GM10266 (cell line): ENCODE data around the gene RND2.
"Not testable (repeated sequence)": the region's sequence is repeated elsewhere in the genome, so short reads cannot be mapped to it uniquely, and the experiment has no call there.

Source experiments
- DNase-seq: peaks from one replicate; pipeline ENCODE4 v3.0.0; 2012; ENCODE audit errors: extremely low spot score
- CTCF ChIP-seq: IDR thresholded peaks from 2 replicates; pipeline ENCODE4 v1.5.1; 2012; ENCODE audit warnings: mild to moderate bottlenecking, low read depth; ENCODE audit not compliant: control insufficient read depth, insufficient read depth; ENCODE audit errors: missing control alignments

Gene RND2, protein sequence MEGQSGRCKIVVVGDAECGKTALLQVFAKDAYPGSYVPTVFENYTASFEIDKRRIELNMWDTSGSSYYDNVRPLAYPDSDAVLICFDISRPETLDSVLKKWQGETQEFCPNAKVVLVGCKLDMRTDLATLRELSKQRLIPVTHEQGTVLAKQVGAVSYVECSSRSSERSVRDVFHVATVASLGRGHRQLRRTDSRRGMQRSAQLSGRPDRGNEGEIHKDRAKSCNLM

DNA sequence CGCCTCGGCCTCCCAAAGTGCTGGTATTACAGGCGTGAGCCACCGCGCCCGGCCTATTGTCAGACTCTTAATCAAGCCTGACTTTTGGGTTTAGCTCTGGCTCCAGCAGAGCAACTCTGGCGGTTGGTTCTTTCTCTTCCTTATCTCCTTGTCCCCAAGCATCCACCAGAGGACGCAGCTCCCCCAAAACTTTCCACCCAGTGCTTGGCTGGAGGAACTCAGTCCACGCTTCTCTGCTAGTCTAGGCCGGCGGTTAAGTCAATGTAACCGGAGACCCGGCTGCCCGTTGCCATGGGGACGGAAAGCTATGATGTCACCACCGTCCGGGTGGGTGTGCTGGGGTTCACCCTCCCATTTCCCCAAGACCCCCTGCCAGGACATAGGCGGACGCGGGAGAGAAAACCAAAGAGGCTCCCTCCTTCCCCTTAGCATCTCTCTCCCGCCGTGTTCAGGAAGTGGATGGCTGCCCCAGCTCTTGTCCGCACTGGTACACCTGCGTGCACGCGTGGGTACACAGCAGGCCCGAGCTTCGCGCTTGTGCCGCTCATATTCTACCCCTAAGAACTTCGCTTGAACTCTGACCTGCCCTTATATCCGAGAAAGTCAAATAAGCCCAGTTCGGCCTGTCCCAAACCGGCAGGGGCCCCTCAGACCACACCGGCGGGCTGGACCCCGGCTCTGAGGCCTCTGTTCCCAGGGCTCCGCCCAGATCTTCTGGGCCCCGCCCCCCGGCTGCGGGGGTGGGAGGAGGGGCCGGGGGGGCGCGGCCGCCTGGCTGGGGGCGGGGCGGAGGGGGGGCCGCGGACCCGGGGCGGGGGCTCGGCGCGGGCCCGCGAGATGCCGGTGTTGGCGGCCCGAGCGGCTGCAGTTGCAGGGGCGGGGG is at the start of gene RND2:
Gene RND2, plus strand, starts transcription at position 825 of the 883 bp plus-strand sequence. CDS start 117 bp downstream, outside the sequence.
- peak; percentile 73 for TF ChIP-seq CTCF
- DNase-seq = peak; percentile 97

DNA sequence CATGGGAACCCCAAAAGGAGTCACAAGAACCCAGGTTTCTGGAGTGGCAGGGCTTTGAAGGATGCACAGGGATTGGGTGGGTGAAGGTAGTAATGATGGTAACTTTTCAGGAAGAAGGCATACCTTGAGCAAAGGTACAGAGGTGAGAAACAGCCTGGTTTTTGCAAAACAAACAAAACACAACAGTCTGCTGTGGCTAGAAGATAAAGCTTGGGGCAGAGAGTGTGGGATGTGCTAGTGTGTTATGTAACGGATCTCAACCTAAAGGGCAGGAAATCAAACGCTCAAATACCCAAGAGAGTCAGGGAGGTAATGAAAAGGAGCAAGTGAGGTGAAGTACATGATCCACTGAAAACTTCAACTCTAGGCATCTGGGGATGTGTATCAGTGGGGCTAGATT is 49.8 kb upstream of the RND2 start:
- TF ChIP-seq CTCF = no peak
- DNase-seq = peak; percentile 21

GRCh38 chr17:42975701-42976100 is 49.3 kb upstream of the RND2 start:
- DNase-seq = not testable (repeated sequence)

GRCh38 chr17:42979511-42980273 is 45.3 kb upstream of the RND2 start, which contains the start of gene PTGES3L:
TSS of gene PTGES3L (minus strand) at chr17:42980080. CDS start at chr17:42980053, 27 bp downstream.
- DNase-seq = peak; percentile 89
- no peak for TF ChIP-seq CTCF

GRCh38 chr17:42980274-42980765 is 44.7 kb upstream of the RND2 start, which contains the start of gene RUNDC1:
TSS of gene RUNDC1 (plus strand) at chr17:42980565. CDS start at chr17:42980577, 12 bp downstream.
- DNase-seq = peak; percentile 97
- no peak for TF ChIP-seq CTCF

GRCh38 chr17:42980766-42981397 is 44.1 kb upstream of the RND2 start:
- peak; percentile 84 for DNase-seq

More at GRCh38 chr17:42980766-42981397, 44.1 kb upstream of the RND2 start:
- peak; percentile 46 for TF ChIP-seq CTCF
